ENCODE results near the gene C2CD4C. TPM values are rescaled to one million over a fixed set of nuclear protein-coding genes. Genes with fewer than 3 reads are reported as not detected.
"Not testable (repeated sequence)": the region's sequence is repeated elsewhere in the genome, so short reads cannot be mapped to it uniquely, and the experiment has no call there.

The C2CD4C gene
- total RNA-seq, 4 donors from 2014 or later, result 0.54 to 14.7 (median 4.9) TPM

DNA sequence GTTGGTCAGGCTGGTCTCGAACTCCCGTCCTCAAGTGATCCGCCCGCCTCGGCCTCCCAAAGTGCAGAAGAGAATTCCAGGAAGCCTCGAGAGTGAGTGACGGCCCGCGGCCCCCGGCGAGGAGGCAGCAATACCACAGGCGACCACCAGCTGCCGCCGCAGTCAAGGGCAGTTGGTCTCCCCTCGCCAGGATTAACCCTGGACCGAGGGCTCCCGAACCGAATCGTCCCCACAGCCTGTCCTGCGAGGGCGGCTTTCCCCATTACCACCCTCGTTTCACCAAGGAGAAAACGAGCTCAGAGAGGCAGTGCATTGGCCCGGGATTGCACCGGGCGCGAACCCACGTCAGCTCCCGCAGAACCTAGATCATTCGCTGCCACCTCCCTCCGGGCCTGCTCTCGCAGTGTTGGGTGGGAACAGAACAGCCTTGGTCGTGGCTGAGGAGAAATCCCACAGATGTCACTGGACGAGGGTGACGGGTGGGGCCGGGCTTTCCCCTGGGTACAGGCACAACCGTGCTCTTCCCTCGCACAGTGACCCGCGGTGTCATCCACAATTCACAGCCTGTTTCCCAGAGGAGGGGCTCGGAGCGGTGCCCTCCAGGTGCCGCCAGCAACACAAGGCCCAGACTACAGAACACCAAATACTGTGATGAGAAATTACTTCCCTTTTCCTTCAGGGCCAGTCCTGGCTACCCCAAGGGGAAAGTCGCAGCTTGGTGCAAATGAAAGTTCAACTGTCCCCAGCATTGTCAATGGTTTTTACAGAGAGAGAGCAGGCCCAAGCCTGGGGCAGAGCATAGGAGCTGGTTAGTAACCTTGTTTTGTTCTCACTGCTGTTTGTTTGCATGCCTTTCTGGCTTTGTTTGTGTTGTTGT lies 24.8 kb downstream of the C2CD4C start:
- H3K4me3 ChIP-seq (replicated peaks in 1 of 3), result no peak overlapping the region
- intact Hi-C loops (cut with DNase I), result no loop called here
- H3K4me1 ChIP-seq, result peaks cover 7 to 21% of the 10 kb centered on the region in 2 donors
- 20 to 41% methylated on average over 16 to 29 of the region's 44 CpGs for WGBS, 2 donors
- H3K27ac ChIP-seq, result peak overlapping the region in 2 of 3 donors; percentile 3 to 32
- TF ChIP-seq, protein P1, sequence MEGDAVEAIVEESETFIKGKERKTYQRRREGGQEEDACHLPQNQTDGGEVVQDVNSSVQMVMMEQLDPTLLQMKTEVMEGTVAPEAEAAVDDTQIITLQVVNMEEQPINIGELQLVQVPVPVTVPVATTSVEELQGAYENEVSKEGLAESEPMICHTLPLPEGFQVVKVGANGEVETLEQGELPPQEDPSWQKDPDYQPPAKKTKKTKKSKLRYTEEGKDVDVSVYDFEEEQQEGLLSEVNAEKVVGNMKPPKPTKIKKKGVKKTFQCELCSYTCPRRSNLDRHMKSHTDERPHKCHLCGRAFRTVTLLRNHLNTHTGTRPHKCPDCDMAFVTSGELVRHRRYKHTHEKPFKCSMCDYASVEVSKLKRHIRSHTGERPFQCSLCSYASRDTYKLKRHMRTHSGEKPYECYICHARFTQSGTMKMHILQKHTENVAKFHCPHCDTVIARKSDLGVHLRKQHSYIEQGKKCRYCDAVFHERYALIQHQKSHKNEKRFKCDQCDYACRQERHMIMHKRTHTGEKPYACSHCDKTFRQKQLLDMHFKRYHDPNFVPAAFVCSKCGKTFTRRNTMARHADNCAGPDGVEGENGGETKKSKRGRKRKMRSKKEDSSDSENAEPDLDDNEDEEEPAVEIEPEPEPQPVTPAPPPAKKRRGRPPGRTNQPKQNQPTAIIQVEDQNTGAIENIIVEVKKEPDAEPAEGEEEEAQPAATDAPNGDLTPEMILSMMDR (IDR thresholded peaks at IDR 0.05), result peak in 5 of 6 experiments; percentile 37 to 56 (median 46)
- TF ChIP-seq POLR2A (IDR thresholded peaks at IDR 0.05), result no peak
- no peaks in the 10 kb centered on the region for H3K9me3 ChIP-seq
- peak in 1 of 2 donors; percentile 50 for DNase-seq
- H3K36me3 ChIP-seq, result no peaks in the 10 kb centered on the region
- no peaks in the 10 kb centered on the region for H3K27me3 ChIP-seq

DNA sequence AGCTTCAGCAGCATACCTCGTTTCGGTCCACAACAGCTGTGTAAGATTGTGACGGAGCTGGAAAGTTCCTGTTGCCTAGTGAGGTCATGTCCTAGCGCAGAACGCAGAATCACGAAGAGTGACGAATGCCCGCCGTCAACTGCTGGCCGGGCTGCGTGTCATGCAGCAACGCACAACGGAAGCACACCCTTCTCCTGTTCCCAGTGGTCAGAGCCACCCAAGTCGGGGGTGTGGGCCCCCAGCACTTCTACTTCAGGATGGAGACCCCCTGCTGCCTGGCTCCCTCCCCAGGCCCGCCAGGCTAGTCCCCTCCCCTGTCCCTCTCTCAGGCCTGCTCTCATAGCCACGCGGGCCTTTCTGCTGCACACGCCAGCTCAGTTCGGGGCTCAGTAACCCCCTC lies 25.9 kb downstream of the C2CD4C start:
- no peak for TF ChIP-seq POLR2A (IDR thresholded peaks at IDR 0.05)
- TF ChIP-seq, protein P1 (IDR thresholded peaks at IDR 0.05), result no peak
- intact Hi-C loops (cut with DNase I), result no loop called here

DNA sequence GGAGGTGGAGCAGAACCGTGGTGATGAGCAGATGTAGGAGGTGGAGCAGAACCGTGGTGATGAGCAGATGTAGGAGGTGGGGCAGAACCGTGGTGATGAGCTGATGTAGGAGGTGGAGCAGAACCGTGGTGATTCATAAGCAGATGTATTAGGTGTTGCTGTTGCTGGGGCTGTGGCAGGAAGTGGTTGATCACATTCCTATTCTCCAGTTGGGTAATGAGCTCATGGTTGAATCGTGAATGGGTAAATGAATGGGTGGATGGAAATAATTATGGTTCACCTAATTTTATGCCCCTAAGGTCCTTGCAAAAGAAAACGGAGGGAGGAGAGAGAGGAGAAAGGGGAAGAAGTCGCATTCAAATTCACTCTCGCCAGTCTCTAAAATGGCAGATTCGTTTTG lies 26.4 kb downstream of the C2CD4C start:
- H3K27me3 ChIP-seq; H3K4me3 ChIP-seq (replicated peaks in 1 of 3); H3K27ac ChIP-seq; H3K9me3 ChIP-seq; intact Hi-C loops (cut with DNase I); DNase-seq; H3K36me3 ChIP-seq: not testable (repeated sequence)
- 77 to 86% methylated on average over 9 of the region's 9 CpGs for WGBS, 2 donors
- peaks cover 7 to 14% of the 10 kb centered on the region in 2 donors for H3K4me1 ChIP-seq

More for the DNA sequence above, 25.9 kb downstream of the C2CD4C start:
- H3K4me1 ChIP-seq, result peaks cover 7 to 14% of the 10 kb centered on the region in 2 donors
- no peak for DNase-seq
- no peaks in the 10 kb centered on the region for H3K36me3 ChIP-seq
- H3K4me3 ChIP-seq (replicated peaks in 1 of 3), result no peak overlapping the region
- no peaks in the 10 kb centered on the region for H3K9me3 ChIP-seq
- H3K27me3 ChIP-seq, result no peaks in the 10 kb centered on the region
- no peak overlapping the region for H3K27ac ChIP-seq
- WGBS, 2 donors, result 79 to 81% methylated on average over 18 to 19 of the region's 19 CpGs

DNA sequence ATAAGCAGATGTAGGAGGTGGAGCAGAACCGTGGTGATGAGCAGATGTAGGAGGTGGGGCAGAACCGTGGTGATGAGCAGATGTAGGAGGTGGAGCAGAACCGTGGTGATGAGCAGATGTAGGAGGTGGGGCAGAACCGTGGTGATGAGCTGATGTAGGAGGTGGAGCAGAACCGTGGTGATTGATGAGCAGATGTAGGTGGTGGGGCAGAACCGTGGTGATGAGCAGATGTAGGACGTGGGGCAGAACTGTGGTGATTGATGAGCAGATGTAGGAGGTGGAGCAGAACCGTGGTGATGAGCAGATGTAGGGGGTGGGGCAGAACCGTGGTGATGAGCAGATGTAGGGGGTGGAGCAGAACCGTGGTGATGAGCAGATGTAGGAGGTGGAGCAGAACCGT lies 27.0 kb downstream of the C2CD4C start:
- 81 to 88% methylated on average over 11 of the region's 11 CpGs for WGBS, 2 donors

DNA sequence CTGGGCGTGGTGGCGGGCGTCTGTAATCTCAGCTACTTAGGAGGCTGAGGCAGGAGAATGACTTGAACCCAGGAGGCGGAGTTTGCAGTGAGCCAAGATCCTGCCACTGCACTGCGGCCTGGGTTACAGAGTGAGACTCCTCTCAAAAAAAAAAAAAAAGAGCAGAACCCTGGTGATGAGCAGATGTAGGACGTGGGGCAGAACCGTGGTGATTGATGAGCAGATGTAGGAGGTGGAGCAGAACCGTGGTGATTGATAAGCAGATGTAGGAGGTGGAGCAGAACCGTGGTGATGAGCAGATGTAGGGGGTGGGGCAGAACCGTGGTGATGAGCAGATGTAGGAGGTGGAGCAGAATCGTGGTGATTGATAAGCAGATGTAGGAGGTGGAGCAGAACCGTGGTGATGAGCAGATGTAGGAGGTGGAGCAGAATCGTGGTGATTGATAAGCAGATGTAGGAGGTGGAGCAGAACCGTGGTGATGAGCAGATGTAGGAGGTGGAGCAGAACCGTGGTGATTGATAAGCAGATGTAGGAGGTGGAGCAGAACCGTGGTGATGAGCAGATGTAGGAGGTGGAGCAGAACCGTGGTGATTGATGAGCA lies 28.2 kb downstream of the C2CD4C start:
- DNase-seq; H3K9me3 ChIP-seq; H3K27me3 ChIP-seq; H3K36me3 ChIP-seq; H3K4me3 ChIP-seq (replicated peaks in 1 of 3); H3K27ac ChIP-seq; intact Hi-C loops (cut with DNase I): not testable (repeated sequence)
- peaks cover 7 to 14% of the 10 kb centered on the region in 2 donors for H3K4me1 ChIP-seq
- 85 to 88% methylated on average over 15 of the region's 17 CpGs for WGBS, 2 donors

More for the DNA sequence above, 27.0 kb downstream of the C2CD4C start:
- H3K27ac ChIP-seq; intact Hi-C loops (cut with DNase I); H3K9me3 ChIP-seq; H3K27me3 ChIP-seq; H3K36me3 ChIP-seq; H3K4me3 ChIP-seq (replicated peaks in 1 of 3); DNase-seq: not testable (repeated sequence)
- peaks cover 7 to 14% of the 10 kb centered on the region in 2 donors for H3K4me1 ChIP-seq

DNA sequence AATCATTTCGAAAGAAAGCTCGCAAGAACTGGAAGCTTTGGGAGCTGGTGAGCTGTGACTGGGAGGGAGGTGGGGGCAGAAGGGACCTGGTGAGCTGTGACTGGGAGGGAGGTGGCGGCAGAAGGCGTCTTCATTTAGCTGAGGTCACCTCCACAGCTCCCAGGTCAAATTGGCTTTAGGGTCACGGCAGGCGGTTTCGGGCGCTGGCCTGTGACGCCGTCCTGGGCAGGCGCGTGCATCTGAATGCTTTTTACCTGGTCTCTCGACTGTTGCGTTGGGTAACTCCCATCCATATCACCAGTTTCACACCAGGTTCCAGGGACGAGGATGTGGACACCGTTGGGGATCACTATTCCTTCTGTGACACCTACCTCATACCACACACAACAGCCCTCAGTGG lies 29.2 kb downstream of the C2CD4C start:
- H3K4me3 ChIP-seq (replicated peaks in 1 of 3), result no peak overlapping the region
- H3K4me1 ChIP-seq, result peaks cover 7 to 14% of the 10 kb centered on the region in 2 donors
- intact Hi-C loops (cut with DNase I), result no loop called here
- H3K9me3 ChIP-seq, result no peaks in the 10 kb centered on the region
- H3K27ac ChIP-seq, result no peak overlapping the region
- no peaks in the 10 kb centered on the region for H3K27me3 ChIP-seq
- H3K36me3 ChIP-seq, result no peaks in the 10 kb centered on the region
- no peak for TF ChIP-seq POLR2A (IDR thresholded peaks at IDR 0.05)
- TF ChIP-seq, protein P1 (IDR thresholded peaks at IDR 0.05), result no peak
- 82 to 90% methylated on average over 16 of the region's 16 CpGs for WGBS, 2 donors
- no peak for DNase-seq
